SK-N-SH (cell line): ENCODE data around the gene SLC8A2. TPM values are rescaled to one million over a fixed set of nuclear protein-coding genes. Genes with fewer than 3 reads are reported as not detected.
A peak's percentile ranks its signal among the peaks of the same experiment; 100 is the strongest.

Experiments
- CTCF ChIA-PET: fragments of 300-600, 350-600 bp; formaldehyde crosslinking; extraction: SDS; loops from one replicate; lab custom pipeline; 2021; lab: Yijun Ruan, JAX
- POLR2A ChIA-PET: fragments of 350-600 bp; sonication (Branson Sonifier 250); formaldehyde crosslinking; extraction: SDS; loops from one replicate; lab custom pipeline; 2020; ENCODE audit warnings: antibody characterized with exemption, inconsistent platforms; lab: Yijun Ruan, JAX
- DNase-seq: peaks from one replicate; pipeline ENCODE4 v3.0.0; 2012
- H2AFZ ChIP-seq: fragments of 200-600 bp; sonication (generic); 2 replicates; pipeline ENCODE4 v1.8.1; 2016; ENCODE audit warnings: antibody characterized with exemption, mild to moderate bottlenecking, low read depth
- H3F3A ChIP-seq: fragments of 200-600 bp; sonication (generic); replicated peaks from 2 replicates; pipeline ENCODE3; 2016; ENCODE audit warnings: antibody characterized with exemption, mild to moderate bottlenecking; ENCODE audit not compliant: insufficient read depth
- H3K27ac ChIP-seq, 2 experiments: fragments of 200-500 bp in 1 of 2; fragments of 200-600 bp in 1 of 2; sonication (Bioruptor generic) in 1 of 2; sonication (generic), shearing (Covaris generic) in 1 of 2; 2 replicates each; pipeline versions ENCODE4 v1.5.1 to v1.6.1; 2014 to 2016; ENCODE audit warnings: low read depth in 2 of 2, inconsistent platforms in 1 of 2, low read length in 1 of 2, mild to moderate bottlenecking in 1 of 2, mixed read lengths in 1 of 2
- H3K27me3 ChIP-seq: fragments of 200-600 bp; sonication (generic), shearing (Covaris generic); 2 replicates; pipeline ENCODE4 v1.6.1; 2016; ENCODE audit warnings: mixed run types; ENCODE audit not compliant: insufficient read depth
- H3K36me3 ChIP-seq, 2 experiments: fragments of 200-500 bp in 1 of 2; fragments of 200-600 bp in 1 of 2; sonication (Bioruptor generic) in 1 of 2; sonication (generic) in 1 of 2; replicated peaks in 1 of 2; 2 replicates each; pipeline versions ENCODE3 to v1.5.1; 2014 to 2016; ENCODE audit warnings: low read length in 1 of 2, mild to moderate bottlenecking in 1 of 2; ENCODE audit not compliant: insufficient read depth in 2 of 2, control insufficient read depth in 1 of 2
- H3K4me1 ChIP-seq, 2 experiments: fragments of 200-500 bp in 1 of 2; fragments of 200-600 bp in 1 of 2; sonication (Bioruptor generic) in 1 of 2; sonication (generic), shearing (Covaris generic) in 1 of 2; 2 replicates each; pipeline versions ENCODE4 v1.5.1 to v1.6.1; 2014 to 2016; ENCODE audit warnings: low read depth in 1 of 2, low read length in 1 of 2, mixed run types in 1 of 2; ENCODE audit not compliant: insufficient read depth in 2 of 2, control insufficient read depth in 1 of 2
- H3K4me2 ChIP-seq: fragments of 200-600 bp; sonication (generic), shearing (Covaris generic); 2 replicates; pipeline ENCODE4 v1.6.1; 2017; ENCODE audit warnings: mixed run types
- H3K4me3 ChIP-seq, 2 experiments: fragments of 200-500 bp in 1 of 2; fragments of 200-600 bp in 1 of 2; sonication (Bioruptor generic) in 1 of 2; sonication (generic), shearing (Covaris generic) in 1 of 2; 2 replicates each; pipeline versions ENCODE4 v1.5.1 to v1.8.1; 2014 to 2016; ENCODE audit warnings: low read depth in 2 of 2, inconsistent platforms in 1 of 2, low read length in 1 of 2, mild to moderate bottlenecking in 1 of 2, mixed read lengths in 1 of 2, moderate library complexity in 1 of 2
- H3K79me2 ChIP-seq: fragments of 200-600 bp; sonication (generic); 2 replicates; pipeline ENCODE4 v1.8.1; 2017; ENCODE audit warnings: mild to moderate bottlenecking; ENCODE audit not compliant: insufficient read depth
- H3K9ac ChIP-seq: fragments of 200-600 bp; sonication (generic); 2 replicates; pipeline ENCODE4 v1.6.1; 2017; ENCODE audit warnings: mixed run types
- H3K9me2 ChIP-seq: fragments of 200-600 bp; sonication (generic); 2 replicates; pipeline ENCODE4 v1.6.1; 2017; ENCODE audit warnings: mixed run types
- H3K9me3 ChIP-seq: fragments of 200-600 bp; sonication (generic); 2 replicates; pipeline ENCODE4 v1.6.1; 2017; ENCODE audit warnings: mixed run types, mild to moderate bottlenecking, moderate library complexity
- H4K20me1 ChIP-seq: fragments of 200-600 bp; sonication (generic); 2 replicates; pipeline ENCODE4 v1.6.1; 2017; ENCODE audit warnings: mild to moderate bottlenecking, mixed run types; ENCODE audit not compliant: insufficient read depth
- ELF1 ChIP-seq: IDR thresholded peaks from 2 replicates; pipeline ENCODE4 v1.4.0; 2012
- EP300 ChIP-seq, 2 experiments: IDR thresholded peaks; 2 replicates each; pipeline versions ENCODE4 v1.4.0 to v1.6.1; 2012; ENCODE audit warnings: borderline replicate concordance in 1 of 2, low read depth in 1 of 2, low read length in 1 of 2
- EZH2phosphoT487 ChIP-seq: fragments of 200-600 bp; sonication (generic); IDR thresholded peaks from 2 replicates; pipeline ENCODE4 v1.6.1; 2017; ENCODE audit warnings: low read depth, mixed run types, mild to moderate bottlenecking, antibody characterized with exemption, moderate library complexity, borderline replicate concordance
- FOSL2 ChIP-seq: IDR thresholded peaks from 2 replicates; pipeline ENCODE4 v1.4.0; 2012; ENCODE audit warnings: low read depth, mild to moderate bottlenecking, moderate library complexity, borderline replicate concordance
- FOXJ3 ChIP-seq: sonication (generic); formaldehyde crosslinking; IDR thresholded peaks from 2 replicates; pipeline ENCODE4 v1.5.1; 2020; ENCODE audit warnings: mild to moderate bottlenecking, missing genetic modification reagents
- GABPA ChIP-seq: IDR thresholded peaks from 2 replicates; pipeline ENCODE4 v1.4.0; 2012; ENCODE audit warnings: low read depth, mild to moderate bottlenecking
- IRF3 ChIP-seq: fragments of 150-350 bp; IDR thresholded peaks from 2 replicates; pipeline ENCODE4 v1.6.1; 2016; ENCODE audit warnings: mild to moderate bottlenecking, low read depth, low read length
- JUND ChIP-seq: IDR thresholded peaks from 2 replicates; pipeline ENCODE4 v1.4.0; 2012
- MEF2A ChIP-seq: IDR thresholded peaks from 2 replicates; pipeline ENCODE4 v1.4.0; 2012; ENCODE audit warnings: low read depth, borderline replicate concordance
- MXI1 ChIP-seq: IDR thresholded peaks from 2 replicates; pipeline ENCODE4 v1.6.1; 2012; ENCODE audit warnings: mild to moderate bottlenecking, low read depth, low read length, improper control_type of control experiment
- NFIC ChIP-seq: IDR thresholded peaks from 2 replicates; pipeline ENCODE4 v1.4.0; 2012; ENCODE audit warnings: borderline replicate concordance
- NRF1 ChIP-seq: IDR thresholded peaks from 2 replicates; pipeline ENCODE4 v1.6.1; 2012; ENCODE audit warnings: low read depth, mild to moderate bottlenecking, low read length
- PBX3 ChIP-seq: IDR thresholded peaks from 2 replicates; pipeline ENCODE4; 2012
- POLR2AphosphoS5 ChIP-seq: IDR thresholded peaks from 2 replicates; pipeline ENCODE4 v1.6.1; 2012; ENCODE audit warnings: low read depth, low read length
- RCOR1 ChIP-seq: fragments of 150-350 bp; IDR thresholded peaks from 2 replicates; pipeline ENCODE4 v1.6.1; 2017; ENCODE audit warnings: antibody characterized with exemption, low read length
- RFX5 ChIP-seq: IDR thresholded peaks from 2 replicates; pipeline ENCODE4 v1.6.1; 2012; ENCODE audit warnings: mild to moderate bottlenecking, improper control_type of control experiment, low read length
- RXRA ChIP-seq: IDR thresholded peaks from 2 replicates; pipeline ENCODE4 v1.4.0; 2012; ENCODE audit warnings: low read depth, mild to moderate bottlenecking, borderline replicate concordance
- SIN3A ChIP-seq: IDR thresholded peaks from 2 replicates; pipeline ENCODE4 v1.6.1; 2012; ENCODE audit warnings: low read depth, mild to moderate bottlenecking, low read length, moderate library complexity, borderline replicate concordance
- SMC3 ChIP-seq: IDR thresholded peaks from 2 replicates; pipeline ENCODE4 v1.6.1; 2012; ENCODE audit warnings: low read depth, low read length, improper control_type of control experiment
- TCF12 ChIP-seq: IDR thresholded peaks from 2 replicates; pipeline ENCODE4 v1.4.0; 2012
- USF1 ChIP-seq: IDR thresholded peaks from 2 replicates; pipeline ENCODE4 v1.4.0; 2012; ENCODE audit warnings: low read depth, borderline replicate concordance
- YY1 ChIP-seq: IDR thresholded peaks from 2 replicates; pipeline ENCODE4 v1.4.0; 2012; ENCODE audit warnings: low read depth, mild to moderate bottlenecking
- WGBS: methylation state at CpG from one replicate; pipeline ENCODE4 v1.1.6; 2017; ENCODE audit warnings: low lambda C conversion rate; 5-methylcytosine and 5-hydroxymethylcytosine counted together
- polyA plus RNA-seq, 3 experiments: library from polyadenylated mRNA; depleted of rRNA; stranded (reverse); fragments of >200 nt; gene quantifications; 2 replicates each; pipeline ENCODE4 v1.2.3, GENCODE V29; 2012
- TF ChIP-seq, protein P1 (sequence below): fragments of 150-350 bp; IDR thresholded peaks from 2 replicates; pipeline ENCODE4 v1.6.1; 2017; ENCODE audit warnings: antibody characterized with exemption, low read length, low read depth, borderline replicate concordance
- TF ChIP-seq, protein P2 (sequence below): IDR thresholded peaks from 2 replicates; pipeline ENCODE4 v1.6.1; 2012; ENCODE audit warnings: mild to moderate bottlenecking, low read depth, low read length, moderate library complexity

Gene SLC8A2
- polyA plus RNA-seq, 1 of the 3 experiments (the other 2 are of a cell fraction) = 0.58 TPM

GRCh38 chr19:47485210-47485609 lies 13.5 kb upstream of the SLC8A2 start (continued):
- no peak for TF ChIP-seq IRF3
- TF ChIP-seq, protein P1, sequence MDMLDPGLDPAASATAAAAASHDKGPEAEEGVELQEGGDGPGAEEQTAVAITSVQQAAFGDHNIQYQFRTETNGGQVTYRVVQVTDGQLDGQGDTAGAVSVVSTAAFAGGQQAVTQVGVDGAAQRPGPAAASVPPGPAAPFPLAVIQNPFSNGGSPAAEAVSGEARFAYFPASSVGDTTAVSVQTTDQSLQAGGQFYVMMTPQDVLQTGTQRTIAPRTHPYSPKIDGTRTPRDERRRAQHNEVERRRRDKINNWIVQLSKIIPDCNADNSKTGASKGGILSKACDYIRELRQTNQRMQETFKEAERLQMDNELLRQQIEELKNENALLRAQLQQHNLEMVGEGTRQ = no peak

GRCh38 chr19:47483800-47484690 lies 12.4 kb upstream of the SLC8A2 start, which contains the start of gene KPTN:
Gene KPTN, minus strand, starts transcription at chr19:47484219. Its CDS starts 59 bp downstream, at chr19:47484160.
- Histone ChIP-seq H3K27ac (peak within 1 kb of the TSS; percentile 81 to 89), H3K9me3 (no peaks in the 10 kb centered on the region), H3K4me2 (peak within 1 kb of the TSS; percentile 86), H2AFZ (peak within 1 kb of the TSS; percentile 97), H3K36me3 (peaks cover 5 to 8% of the 10 kb centered on the region in 2 experiments), H3K27me3 (no peaks in the 10 kb centered on the region), H3K9me2 (no peaks in the 10 kb centered on the region), H3K4me3 (peak within 1 kb of the TSS; percentile 61 to 76), H3K4me1 (peaks cover 0 to 12% of the 10 kb centered on the region in 2 experiments; a peak in 1 of 4 replicates), H3K9ac (peak within 1 kb of the TSS; percentile 88), H3K79me2 (no peaks in the 10 kb centered on the region), H4K20me1 (no peaks in the 10 kb centered on the region), H3F3A (peaks cover 16% of the 10 kb centered on the region)
- ChIA-PET POLR2A (interaction anchor here (0.7 to 2.3 kb wide), 10 partner anchors 9 to 45 kb away, joined by 4 to 17 read pairs (median 8); partner anchors contain the start of gene SLC8A2), CTCF (interaction anchor here (0.5 to 3.2 kb wide), 33 partner anchors 11 to 1557 kb away, joined by 3 to 52 read pairs (median 4); partner anchors contain the start of genes DHX34, NAPA and SLC8A2)
- DNase-seq = peak; percentile 98
- 3% methylated on average over 53 of the region's 57 CpGs for WGBS
- TF ChIP-seq SMC3 (peak; percentile 61), NFIC (no peak), MXI1 (peak; percentile 41; the same call in 1 of the 2 replicates), EZH2phosphoT487 (no peak), SIN3A (peak; percentile 62; the same call in 1 of the 2 replicates), TCF12 (no peak), RXRA (no peak), USF1 (no peak), RCOR1 (peak; percentile 70), FOSL2 (no peak), FOXJ3 (CRISPR knock-in tag) (no peak), POLR2AphosphoS5 (no peak; the same call in 1 of the 2 replicates), GABPA (peak; percentile 39), YY1 (peak; percentile 99), MEF2A (no peak), NRF1 (0 out of 2 replicates have a peak, but pooled peaks have one; percentile 16), RFX5 (0 out of 2 replicates have a peak, but pooled peaks have one; percentile 24), EP300 (IDR thresholded peaks at IDR 0.05; ENCODE audit: borderline replicate concordance in 1 of 2, low read depth in 1 of 2, low read length in 1 of 2) (no peak), ELF1 (peak; percentile 25; the same call in 1 of the 2 replicates), JUND (no peak), PBX3 (no peak)
- TF ChIP-seq, protein P2, sequence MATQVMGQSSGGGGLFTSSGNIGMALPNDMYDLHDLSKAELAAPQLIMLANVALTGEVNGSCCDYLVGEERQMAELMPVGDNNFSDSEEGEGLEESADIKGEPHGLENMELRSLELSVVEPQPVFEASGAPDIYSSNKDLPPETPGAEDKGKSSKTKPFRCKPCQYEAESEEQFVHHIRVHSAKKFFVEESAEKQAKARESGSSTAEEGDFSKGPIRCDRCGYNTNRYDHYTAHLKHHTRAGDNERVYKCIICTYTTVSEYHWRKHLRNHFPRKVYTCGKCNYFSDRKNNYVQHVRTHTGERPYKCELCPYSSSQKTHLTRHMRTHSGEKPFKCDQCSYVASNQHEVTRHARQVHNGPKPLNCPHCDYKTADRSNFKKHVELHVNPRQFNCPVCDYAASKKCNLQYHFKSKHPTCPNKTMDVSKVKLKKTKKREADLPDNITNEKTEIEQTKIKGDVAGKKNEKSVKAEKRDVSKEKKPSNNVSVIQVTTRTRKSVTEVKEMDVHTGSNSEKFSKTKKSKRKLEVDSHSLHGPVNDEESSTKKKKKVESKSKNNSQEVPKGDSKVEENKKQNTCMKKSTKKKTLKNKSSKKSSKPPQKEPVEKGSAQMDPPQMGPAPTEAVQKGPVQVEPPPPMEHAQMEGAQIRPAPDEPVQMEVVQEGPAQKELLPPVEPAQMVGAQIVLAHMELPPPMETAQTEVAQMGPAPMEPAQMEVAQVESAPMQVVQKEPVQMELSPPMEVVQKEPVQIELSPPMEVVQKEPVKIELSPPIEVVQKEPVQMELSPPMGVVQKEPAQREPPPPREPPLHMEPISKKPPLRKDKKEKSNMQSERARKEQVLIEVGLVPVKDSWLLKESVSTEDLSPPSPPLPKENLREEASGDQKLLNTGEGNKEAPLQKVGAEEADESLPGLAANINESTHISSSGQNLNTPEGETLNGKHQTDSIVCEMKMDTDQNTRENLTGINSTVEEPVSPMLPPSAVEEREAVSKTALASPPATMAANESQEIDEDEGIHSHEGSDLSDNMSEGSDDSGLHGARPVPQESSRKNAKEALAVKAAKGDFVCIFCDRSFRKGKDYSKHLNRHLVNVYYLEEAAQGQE = peak; percentile 67
